GM18502 (cell line): ENCODE data around the gene WDR86.

Source experiments
- ATAC-seq: cut with Tn5 transposase; IDR thresholded peaks from one replicate; pipeline ENCODE4 v1.9.1; 2021; ENCODE audit warnings: mild to moderate bottlenecking; ENCODE audit not compliant: unreplicated experiment, poor library complexity

WDR86 gene

DNA sequence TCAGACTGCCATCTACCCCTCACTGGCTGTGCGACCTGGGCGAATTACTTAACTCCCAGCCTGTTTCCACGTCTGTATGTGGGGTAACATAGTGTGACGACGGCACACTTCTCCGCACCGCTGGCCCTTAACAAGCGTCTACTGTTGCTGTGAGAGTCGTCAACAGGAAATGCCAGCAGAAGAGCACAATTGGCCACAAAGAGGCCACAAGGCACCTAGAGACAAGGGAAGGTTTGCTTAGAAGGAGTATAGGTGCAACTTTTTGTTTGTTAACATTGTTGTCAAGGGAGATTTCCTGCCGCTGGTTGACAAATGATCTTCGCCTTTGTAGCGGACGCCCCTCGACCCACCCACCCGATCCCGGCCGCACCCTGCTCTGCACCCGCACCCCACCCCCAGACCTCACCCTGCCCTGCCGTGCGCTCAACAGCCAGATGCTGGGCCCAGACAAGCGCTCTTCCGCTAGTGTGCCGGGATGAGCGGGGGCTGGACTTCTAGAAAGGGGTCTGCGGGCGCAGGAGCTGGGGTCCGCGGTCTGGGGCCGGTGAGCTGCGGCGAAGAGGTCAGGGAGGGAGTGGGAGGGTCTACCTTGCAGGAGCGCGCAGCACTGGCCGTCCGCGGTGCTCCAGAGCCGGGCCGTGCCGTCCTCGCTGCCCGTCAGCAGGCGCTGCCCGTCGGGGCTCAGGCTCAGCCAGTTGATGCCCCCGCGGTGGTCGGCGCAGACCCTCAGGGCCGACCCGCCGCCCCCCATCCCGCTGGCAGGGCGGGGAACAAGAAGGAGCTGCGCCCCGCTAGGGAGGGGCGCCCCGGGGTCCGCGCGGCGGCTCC lies 785 bp downstream of the WDR86 start:
- ATAC-seq = no peak

DNA sequence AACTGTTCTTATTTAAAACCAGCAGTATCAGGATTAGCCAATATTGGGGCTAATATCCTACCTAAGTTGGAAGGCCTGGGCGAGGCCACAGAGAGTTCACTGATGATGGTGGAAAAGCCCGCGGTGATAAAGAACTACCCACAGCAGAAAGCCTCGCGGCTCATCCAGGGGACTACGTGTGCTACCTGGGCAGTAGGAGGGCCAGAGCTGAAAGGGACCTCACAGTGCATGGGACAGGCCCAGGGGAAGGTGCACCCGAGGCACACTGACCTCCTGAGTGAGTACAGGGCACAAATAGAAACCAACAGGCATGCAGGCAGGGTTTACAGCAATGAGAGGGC lies 1.4 kb downstream of the WDR86 start:
- no peak for ATAC-seq

DNA sequence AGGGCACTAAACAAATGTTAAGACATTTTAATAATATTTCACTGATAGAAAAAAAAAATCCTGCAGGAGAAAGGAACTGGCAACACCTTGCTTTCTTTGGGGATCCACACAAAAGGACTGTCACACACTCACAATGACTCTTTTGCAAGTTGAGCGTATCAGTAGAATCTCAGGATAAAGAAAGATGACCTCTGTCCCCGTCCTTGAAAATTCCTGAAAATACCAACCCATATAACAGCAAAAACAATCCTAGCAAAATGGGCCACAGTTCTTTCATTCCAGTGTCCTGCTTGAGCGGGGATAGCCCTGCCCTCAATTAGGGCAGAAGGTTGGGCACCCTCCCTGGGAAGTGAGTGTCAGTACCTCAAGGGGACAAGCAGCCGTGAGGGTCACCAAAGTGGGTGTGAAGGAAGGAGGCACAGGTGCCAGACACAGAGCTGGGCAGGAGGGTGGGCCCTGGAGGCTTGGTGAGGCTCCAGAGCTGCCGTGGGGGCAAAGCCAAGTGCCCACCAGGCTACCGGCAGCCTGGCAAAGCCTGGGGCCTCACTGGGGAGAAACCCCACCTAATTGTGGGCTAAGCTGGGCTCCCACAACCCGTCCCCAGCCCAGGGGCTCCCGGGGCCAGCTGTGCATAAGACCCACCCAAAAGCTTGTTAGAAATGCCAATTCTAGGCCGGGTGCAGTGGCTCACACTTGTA lies 2.8 kb downstream of the WDR86 start:
- ATAC-seq = no peak

DNA sequence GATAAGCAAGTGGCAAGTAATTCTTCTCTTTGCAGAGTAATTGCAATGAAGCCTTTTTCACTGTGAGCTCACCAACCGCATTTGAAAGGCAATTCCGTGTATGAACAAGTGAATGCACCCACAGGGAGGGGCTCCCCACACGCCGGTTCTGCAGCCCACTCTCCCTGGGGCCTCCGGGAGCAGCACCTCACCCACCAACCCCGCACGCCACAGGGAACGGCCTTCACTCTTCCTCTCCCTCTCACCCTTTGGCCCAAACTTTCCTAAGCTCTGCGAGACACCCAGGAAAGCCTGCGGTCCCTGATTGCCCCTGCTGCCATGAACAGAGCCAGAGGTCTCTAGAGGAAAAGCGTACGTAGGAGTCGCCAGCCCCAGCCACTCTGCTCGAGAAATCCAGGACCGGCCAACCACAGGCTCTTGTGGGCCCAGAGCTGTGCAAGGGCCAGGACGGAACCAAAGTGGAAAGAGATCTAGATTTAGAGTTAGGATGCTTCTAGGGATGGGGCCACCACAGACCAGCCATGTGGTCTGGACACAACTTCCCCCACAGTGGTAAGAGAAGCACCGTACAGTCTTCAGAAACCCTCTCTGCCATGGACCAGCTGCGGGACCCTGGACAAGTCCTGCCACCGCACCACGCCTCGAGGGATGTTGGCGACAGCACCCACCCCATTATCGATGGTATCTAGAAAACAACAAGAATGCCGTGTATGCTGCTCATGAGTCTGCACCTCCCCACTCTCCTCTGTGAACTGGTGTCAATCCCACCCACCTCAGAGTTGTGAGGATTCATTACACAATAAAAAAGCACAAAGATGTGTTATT lies 3.6 kb downstream of the WDR86 start:
- no peak for ATAC-seq

DNA sequence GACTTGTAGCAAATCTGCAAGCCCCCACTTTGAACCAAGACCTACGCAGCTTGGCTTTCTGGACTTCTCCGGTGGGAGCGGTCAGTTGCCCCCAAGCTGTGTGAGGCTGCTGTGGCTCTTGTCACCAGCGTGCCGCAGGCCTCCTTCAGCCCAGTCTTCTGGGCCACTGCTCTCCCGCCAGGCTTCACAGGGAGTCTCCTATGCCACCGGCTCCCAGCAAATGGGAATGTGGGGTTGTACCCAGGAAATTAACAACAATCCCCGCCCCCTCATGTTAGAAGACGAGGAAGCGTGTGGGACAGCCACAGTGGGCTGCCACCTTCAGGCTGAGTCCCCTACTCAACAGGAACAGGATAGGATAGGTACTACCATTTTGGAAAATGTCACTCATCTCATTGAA lies 4.2 kb downstream of the WDR86 start:
- no peak for ATAC-seq

DNA sequence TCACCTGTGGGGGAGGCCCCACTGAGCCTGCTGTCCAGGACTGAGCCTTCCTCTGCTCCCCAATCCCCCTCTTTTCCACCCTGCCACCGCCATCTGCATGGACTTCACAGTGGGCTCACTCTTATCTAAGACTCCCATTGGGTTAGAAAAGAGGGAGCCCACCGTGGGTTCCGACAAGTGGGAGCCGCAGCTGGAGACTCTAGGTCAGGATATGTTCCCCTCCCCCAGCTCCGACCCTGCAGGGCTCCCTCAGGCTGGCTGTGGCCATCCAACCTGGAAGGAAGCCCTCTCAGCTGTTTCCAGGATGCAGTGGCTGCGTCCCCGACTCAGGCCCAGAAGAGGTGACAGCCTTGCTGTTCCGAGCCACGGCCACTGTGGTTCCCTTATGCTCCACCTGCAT lies 4.8 kb downstream of the WDR86 start:
- no peak for ATAC-seq

DNA sequence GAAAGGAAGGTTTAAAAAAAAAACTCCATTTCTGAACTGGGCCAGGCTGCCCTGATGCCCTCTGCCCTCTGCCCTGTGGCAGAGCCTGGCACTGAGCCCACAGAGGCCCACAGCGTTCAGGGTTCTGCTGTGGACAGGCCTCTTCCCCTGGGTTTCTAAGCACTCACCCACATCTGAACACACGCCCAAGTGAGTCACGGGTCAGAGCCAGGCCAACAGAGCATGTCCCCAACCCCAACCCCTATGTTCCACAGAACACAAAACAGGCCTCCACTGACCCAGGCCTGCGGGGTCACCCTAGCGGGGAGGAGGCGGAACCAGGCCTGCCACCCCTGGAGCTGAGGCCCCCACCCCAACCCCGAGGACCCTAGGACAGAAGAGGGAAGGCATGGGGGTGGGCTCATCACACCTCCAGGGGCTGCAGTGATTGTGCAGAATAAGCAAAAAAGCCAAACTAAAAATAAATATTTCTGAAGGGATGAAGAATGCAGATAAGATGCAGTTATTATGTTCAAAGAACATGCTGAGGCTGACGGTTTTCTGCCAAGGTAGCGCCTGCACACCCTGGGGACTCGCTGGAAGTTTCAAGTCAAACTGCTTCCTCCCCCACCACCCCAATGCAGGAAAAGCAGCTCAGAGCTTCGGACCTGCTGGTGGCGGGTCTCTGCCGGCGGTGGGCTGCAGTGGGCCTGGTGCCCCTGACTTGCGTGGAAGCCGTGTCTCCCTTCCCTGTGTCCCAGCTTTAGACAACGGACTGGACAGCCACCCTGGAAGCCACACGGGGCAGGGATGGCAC lies 5.4 kb downstream of the WDR86 start:
- ATAC-seq = no peak

DNA sequence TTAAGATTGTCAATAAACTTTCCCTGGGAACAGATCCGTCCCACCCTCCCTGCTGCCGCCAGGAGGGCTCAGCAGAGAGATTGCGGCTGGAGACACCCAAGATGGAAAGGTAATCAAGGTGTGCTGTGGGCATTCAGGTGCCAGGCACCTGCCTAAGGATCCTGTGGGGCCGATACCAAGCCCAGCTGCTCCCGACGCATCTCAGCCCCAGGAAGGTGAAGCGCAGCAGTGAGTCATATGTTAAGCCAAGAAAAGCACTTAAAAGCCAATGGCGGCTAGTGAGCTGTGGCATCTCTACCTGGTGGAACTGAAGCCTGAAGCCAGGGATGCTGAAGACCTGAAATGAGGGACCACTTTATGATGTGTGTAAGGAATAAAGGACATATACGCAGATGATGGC lies 6.1 kb downstream of the WDR86 start:
- ATAC-seq = no peak

DNA sequence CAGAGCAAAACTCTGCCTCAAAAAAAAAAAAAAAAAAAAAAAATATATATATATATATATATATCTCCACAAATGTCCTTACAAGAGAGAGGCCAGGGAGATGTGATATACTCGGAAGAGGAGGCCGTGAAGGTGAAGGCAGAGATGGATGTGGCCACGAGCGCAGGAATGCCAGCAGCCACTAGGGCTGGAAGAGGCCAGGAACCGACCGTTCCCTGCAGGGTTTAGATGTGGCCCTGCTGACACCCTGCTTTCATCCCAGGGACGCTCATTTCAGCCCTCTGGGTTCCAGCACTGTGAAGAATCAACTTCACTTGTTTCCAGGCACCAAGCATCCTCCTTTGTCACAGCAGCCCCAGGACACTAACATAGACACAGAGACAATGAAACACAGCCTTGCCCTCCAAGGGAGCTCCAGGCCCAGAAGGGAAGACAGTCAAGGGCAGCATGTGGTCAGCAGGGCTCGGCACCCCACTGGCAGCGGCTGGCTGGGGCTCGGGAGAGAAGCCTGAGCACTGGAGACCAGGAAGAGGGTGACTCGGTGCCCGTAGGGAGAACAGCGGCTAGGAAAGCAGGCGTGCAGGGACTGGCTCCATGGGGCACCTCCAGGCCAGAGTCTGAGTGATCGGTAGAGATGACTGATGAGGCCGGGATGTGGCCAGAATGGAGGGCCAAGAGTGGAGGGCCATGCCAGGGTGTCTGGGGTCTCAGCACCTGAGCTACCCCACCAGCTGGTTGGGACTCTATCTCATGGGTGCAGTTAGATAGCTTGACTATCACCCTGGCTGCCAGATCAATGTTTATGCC lies 7.6 kb downstream of the WDR86 start:
- ATAC-seq = no peak

DNA sequence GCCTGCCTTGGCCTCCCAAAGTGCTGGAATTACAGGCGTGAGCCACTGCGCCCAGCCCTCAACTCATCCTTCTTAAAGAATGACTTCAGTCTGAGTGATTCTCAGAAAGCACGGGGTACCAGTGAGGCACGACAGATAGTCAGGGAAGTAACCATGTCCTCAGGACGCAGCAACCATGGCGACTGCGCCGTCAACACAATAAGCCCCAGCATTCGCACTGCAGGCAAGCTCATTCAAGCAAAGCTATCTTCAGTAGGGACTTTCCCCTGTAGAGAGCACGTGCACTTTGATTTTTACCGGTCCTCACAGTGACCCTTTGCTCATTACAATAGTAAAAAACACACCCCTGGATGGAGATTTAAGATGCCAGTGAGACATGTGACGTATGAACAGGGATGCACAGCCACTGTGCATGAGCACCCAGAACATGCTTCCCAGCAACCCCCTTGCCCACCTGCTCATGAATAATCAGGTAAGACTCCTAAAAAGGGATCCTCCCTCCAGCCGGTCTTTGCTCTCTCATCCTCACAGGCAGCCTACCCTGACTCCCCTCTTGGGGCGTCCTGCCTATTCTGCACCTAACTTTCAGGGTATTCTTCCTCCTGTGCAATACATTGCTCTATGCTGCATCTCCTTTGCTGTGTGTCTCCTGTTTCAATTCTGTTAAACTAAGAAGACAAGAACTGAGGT lies 9.1 kb downstream of the WDR86 start:
- ATAC-seq = peak; percentile 84

DNA sequence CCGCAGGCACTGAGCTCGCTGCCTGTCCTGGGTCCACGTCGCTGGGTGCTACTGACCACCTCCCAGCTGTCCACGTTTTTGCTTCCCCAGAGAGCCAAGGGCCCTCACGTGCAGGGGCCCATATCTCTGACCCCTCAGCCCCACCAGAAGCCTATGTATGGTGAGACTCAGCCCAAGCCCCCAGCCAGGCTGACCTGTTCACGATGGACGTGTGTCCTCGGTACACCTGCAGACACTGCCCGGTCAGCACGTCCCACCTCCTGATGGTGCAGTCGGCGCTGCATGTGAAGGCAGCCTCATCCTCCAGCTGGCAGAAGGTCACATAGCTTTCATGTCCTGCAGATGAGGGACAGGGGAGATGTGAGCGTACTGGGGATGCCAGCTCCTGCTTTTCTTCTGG lies 9.9 kb downstream of the WDR86 start:
- ATAC-seq = no peak

DNA sequence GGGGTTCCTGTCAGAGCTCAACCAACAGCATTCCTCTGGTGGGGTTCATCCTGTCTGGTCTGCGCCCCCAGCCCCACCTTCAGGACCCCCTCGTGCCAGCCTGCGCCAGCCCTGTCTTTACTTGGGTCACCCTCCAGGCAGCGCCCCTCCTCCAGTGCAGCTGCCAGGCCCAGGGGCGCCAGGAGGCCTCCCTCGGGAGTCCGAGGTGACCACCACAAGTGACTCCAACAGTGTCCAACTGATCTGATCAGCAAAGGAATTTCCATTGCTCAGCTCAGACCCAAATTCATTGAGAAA lies 10.6 kb downstream of the WDR86 start:
- ATAC-seq = no peak

DNA sequence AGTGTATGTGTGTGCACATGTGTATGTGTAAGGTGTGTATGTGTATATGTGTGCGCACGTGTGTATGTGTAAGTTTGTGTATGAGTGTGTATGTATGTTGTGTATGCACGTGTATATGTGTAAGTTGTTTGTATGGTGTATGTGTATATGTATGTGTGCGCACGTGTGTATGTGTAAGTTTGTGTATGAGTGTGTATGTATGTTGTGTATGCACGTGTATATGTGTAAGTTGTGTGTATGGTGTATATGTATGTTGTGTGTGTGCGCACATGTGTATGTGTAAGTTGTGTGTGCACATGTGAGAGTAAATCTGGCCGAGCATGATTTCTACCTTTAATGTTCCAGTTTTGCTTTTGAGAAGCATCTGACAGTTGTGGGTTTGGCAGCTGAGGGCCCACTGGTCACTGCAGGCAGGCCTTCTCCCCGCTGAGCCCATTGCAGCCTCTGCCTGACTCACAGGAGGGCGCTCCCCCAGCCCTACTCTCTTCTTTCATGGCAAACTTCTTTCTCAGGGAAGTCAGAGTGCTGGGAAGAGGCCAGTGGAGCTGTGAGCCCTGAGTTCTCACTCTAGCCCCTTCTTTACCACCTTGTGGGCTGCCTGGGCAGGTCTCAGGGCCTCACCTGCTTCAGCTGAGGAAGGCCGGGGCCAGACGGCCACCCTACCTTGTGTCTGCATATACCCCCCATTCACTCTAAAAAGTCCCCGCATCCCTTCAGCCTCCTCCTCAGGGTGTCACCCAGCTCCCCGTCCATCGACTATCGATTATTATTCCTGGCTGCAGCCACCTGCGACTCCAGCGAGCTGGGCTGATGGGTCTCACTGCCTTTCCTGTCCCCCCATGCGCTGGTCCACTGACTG lies 11.2 kb downstream of the WDR86 start:
- ATAC-seq = no peak

DNA sequence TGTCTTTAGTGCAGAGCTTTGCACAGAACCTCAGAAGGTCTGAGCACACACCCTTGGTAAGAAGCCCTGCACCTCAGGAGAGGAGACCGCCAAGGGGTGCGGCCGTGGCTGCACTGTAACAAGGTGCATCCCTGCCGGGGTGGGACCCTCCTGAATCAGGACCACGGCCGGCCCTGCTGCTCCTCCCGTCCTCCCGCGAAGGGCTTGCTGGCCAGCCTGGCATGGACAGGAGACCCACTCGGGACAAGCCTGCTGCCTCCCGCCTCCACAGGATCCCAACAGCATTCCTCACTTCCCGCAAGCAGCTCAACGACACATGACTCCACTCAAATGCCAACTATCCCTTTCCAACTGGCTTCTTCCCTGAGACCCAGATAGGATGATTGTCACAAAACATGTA lies 12.8 kb downstream of the WDR86 start:
- no peak for ATAC-seq

DNA sequence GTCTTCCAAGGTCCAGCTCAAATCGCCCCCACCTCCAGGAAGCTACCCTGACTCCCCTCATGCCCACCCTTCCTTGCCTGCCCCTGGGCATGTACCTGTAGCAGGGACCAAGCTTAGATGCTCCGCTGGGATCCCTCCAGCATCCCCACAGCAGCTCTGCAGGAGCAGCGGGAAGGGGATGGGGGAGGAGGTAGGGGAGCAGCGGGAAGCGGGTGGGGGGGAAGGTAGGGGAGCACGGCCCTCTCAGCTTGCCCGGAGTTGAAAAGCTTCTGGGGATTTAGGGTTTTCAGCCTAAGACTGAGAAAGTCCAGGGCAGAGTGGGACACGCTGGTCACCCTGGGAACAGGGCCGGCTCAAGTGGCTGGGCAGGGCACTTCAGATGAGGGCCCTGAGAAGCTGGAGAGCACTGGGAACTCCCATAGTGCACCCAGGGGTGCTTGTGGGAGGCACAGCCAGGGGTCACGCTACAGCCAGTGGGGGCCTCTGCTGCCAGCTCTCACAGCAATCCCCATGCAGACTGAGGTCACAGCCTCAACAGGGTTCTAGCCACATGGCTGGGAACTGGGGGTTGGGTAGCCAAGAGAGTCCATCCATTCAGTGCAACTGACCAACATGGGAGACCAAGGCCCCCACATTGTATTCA lies 13.4 kb downstream of the WDR86 start:
- no peak for ATAC-seq

DNA sequence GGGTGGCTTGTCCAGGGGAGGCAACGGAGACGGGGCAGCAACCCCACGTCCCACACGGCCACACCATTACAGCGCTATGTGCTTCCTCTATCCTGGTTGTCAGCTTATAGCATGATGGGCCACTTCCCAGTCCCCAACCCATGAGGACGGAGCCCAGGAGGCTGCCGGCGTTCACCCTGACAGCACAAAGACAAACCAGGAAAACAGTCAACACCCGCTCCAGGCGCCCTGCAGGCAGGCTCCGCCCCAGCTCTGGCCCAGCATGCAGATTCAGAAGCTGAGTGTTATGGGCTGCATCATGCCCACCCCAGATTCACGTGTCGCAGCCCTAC lies 14.8 kb downstream of the WDR86 start:
- ATAC-seq = no peak

DNA sequence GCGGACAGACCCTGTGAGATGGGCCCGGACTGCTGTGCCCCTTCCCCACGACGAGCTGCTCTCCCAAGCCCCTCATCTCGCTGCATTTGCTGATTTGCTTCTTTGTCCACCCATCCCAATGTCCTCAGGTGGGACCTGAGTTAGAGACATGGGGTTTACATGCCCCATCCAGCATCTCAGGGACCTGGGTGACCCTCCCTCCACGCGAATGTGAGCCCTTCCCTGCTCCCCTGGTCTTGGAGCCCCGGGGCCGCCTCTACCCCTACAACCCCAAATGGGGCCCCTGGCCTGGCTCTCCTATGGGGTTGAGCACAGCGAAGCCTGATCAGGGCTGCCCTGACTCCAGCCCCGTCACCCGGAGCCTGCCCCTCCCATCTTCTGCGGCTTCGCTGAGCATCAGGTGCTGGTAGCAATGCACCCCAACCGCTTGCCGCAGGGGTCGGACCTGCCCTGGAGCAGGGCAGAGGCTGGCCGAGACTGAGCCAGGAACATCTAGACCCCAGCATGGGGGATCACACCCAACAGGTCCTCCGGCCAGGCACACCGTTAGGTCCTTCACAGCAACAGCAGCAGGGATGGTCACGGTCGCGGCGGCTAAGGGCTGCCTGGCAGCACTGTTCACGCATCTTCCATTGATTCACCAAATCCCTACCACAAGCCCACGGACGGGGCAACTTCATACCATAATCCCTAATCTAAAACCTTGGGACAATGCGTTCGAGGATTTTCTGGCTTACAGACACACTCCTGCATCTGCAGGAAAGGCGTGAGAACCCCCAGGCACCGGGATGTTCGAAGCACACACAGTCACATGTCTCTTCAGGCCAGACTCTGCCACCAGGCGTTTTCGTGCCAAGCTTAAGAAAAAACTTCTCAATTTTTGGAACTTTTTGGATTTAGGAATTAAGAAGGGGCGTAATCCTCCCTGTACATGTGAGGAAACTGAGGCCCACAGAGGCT lies 15.5 kb downstream of the WDR86 start:
- ATAC-seq = no peak
